HepG2 (cell line): ENCODE results near the gene PPP4R2. TPM values are rescaled to one million over a fixed set of nuclear protein-coding genes. Genes with fewer than 3 reads are reported as not detected.

Source experiments
- ATAC-seq: fragments of 200-7000 bp; cut with Tn5 transposase; 3 replicates; pipeline ENCODE4 v1.9.1; 2020; ENCODE audit warnings: mild to moderate bottlenecking, moderate library complexity
- BruUV-seq: library from RNA; stranded (reverse); fragments of 400-500 nt; replicated peaks from 2 replicates; lab custom pipeline; 2021; lab: Mats Ljungman, UMichigan
- CTCF ChIA-PET: fragments of 300-600 bp; formaldehyde crosslinking; extraction: SDS; loops from one replicate; lab custom pipeline; 2021; ENCODE audit warnings: low total read pairs, inconsistent platforms, low intra/inter-chr PET ratio; lab: Yijun Ruan, JAX
- POLR2A ChIA-PET: fragments of 350-600 bp; sonication (Branson Sonifier 250); formaldehyde crosslinking; loops from one replicate; lab custom pipeline; 2020; ENCODE audit warnings: antibody characterized with exemption, inconsistent platforms; lab: Yijun Ruan, JAX
- DNase-seq: peaks from one replicate; pipeline ENCODE4 v3.0.0-alpha.2; 2015; ENCODE audit warnings: low spot score
- FAIRE-seq: peaks from 3 replicates; lab custom pipeline; 2011; peaks lifted over from hg19 to GRCh38; lab: Jason Lieb, UNC
- H2AFZ ChIP-seq: one replicate; pipeline ENCODE4 v1.6.1; 2011; ENCODE audit warnings: low read length, inconsistent platforms
- H3K27ac ChIP-seq: fragments of 300-600 bp; 3 replicates; pipeline ENCODE4 v1.8.0; 2011; ENCODE audit warnings: mixed run types, mild to moderate bottlenecking, mixed read lengths, low read length, inconsistent platforms; ENCODE audit not compliant: insufficient read depth; ENCODE audit errors: extremely low read length
- H3K27me3 ChIP-seq, 2 experiments: fragments of 200-600 bp in 1 of 2; 2 replicates in 1 of 2; 3 replicates in 1 of 2; pipeline versions ENCODE4 v1.6.0 to v1.8.0; 2011; ENCODE audit warnings: low read length in 2 of 2, mild to moderate bottlenecking in 2 of 2, moderate library complexity in 2 of 2, inconsistent platforms in 1 of 2; ENCODE audit not compliant: insufficient read depth in 2 of 2, control insufficient read depth in 1 of 2
- H3K36me3 ChIP-seq, 2 experiments: fragments of 200-600 bp in 1 of 2; replicated peaks in 1 of 2; 2 replicates in 1 of 2; 3 replicates in 1 of 2; pipeline versions ENCODE4 v1.5.1 to v1.8.0; 2011; ENCODE audit warnings: low read length in 2 of 2, inconsistent platforms in 1 of 2; ENCODE audit not compliant: insufficient read depth in 2 of 2, control insufficient read depth in 1 of 2
- H3K4me1 ChIP-seq: 2 replicates; pipeline ENCODE4 v1.5.1; 2012; ENCODE audit warnings: low read length, inconsistent platforms; ENCODE audit not compliant: insufficient read depth
- H3K4me2 ChIP-seq: 2 replicates; pipeline ENCODE4 v1.6.0; 2011; ENCODE audit warnings: low read depth, low read length, inconsistent platforms
- H3K4me3 ChIP-seq, 3 experiments: fragments of 200-600 bp in 1 of 3; sonication (generic), shearing (Covaris generic) in 1 of 3; replicated peaks in 1 of 3; 2 replicates each; pipeline ENCODE4 v1.5.1; 2011 to 2016; ENCODE audit warnings: low read length in 3 of 3, inconsistent platforms in 2 of 3, low read depth in 2 of 3, mild to moderate bottlenecking in 2 of 3, control low read depth in 1 of 3, mixed read lengths in 1 of 3; ENCODE audit not compliant: insufficient read depth in 1 of 3
- H3K79me2 ChIP-seq: one replicate; pipeline ENCODE4 v1.6.1; 2011; ENCODE audit warnings: low read length, inconsistent platforms; ENCODE audit not compliant: insufficient read depth
- H3K9ac ChIP-seq: 2 replicates; pipeline ENCODE4 v1.6.0; 2011; ENCODE audit warnings: mild to moderate bottlenecking, low read depth, low read length, inconsistent platforms; ENCODE audit not compliant: insufficient read depth
- H3K9me3 ChIP-seq: 2 replicates; pipeline ENCODE4 v1.5.1; 2012; ENCODE audit warnings: mild to moderate bottlenecking, low read length
- H4K20me1 ChIP-seq: 2 replicates; pipeline ENCODE4 v1.6.0; 2011; ENCODE audit warnings: inconsistent platforms, mild to moderate bottlenecking, low read length, moderate library complexity; ENCODE audit not compliant: insufficient read depth
- CBX2 ChIP-seq, 2 experiments: fragments of 200-600 bp in 1 of 2; sonication (generic); formaldehyde crosslinking in 1 of 2; IDR thresholded peaks; 2 replicates each; pipeline versions ENCODE4 v1.7.0 to v1.8.1; 2018 to 2022; ENCODE audit warnings: low read depth in 2 of 2, low read length in 1 of 2, mild to moderate bottlenecking in 1 of 2, missing genetic modification reagents in 1 of 2
- FOXA3 ChIP-seq: IDR thresholded peaks from 2 replicates; pipeline ENCODE4 v1.6.1; 2016; ENCODE audit warnings: missing genetic modification reagents, missing compliant biosample characterization
- PTBP1 ChIP-seq: fragments of 200-400 bp; formaldehyde crosslinking; IDR thresholded peaks from 2 replicates; pipeline ENCODE4 v1.6.1; 2018; ENCODE audit warnings: low read length, low read depth; ENCODE audit not compliant: poor library complexity, severe bottlenecking
- REL ChIP-seq: sonication (generic); formaldehyde crosslinking; conservative IDR thresholded peaks from 2 replicates; pipeline ENCODE4 v1.8.0; 2022; ENCODE audit warnings: mild to moderate bottlenecking, missing genetic modification reagents, moderate library complexity
- RFXAP ChIP-seq: sonication (generic); formaldehyde crosslinking; IDR thresholded peaks from 2 replicates; pipeline ENCODE4 v1.4.0; 2020; ENCODE audit warnings: missing genetic modification reagents, borderline replicate concordance
- ZC3H4 ChIP-seq: sonication (generic); formaldehyde crosslinking; IDR thresholded peaks from 2 replicates; pipeline ENCODE4 v1.4.0; 2020; ENCODE audit warnings: missing genetic modification reagents, borderline replicate concordance
- ZFP36 ChIP-seq: fragments of 150-350 bp; IDR thresholded peaks from 2 replicates; pipeline ENCODE4 v1.6.1; 2018; ENCODE audit warnings: borderline replicate concordance, low read length, low read depth; ENCODE audit not compliant: partially characterized antibody
- ZFP90 ChIP-seq: sonication (generic); formaldehyde crosslinking; IDR thresholded peaks from 2 replicates; pipeline ENCODE4 v1.8.0; 2022; ENCODE audit warnings: missing genetic modification reagents, mild to moderate bottlenecking, inconsistent platforms, borderline replicate concordance
- ZNF205 ChIP-seq: IDR thresholded peaks from 2 replicates; pipeline ENCODE4 v1.6.1; 2018; ENCODE audit warnings: missing biosample characterization, missing genetic modification reagents
- ZNF350 ChIP-seq: sonication (generic); formaldehyde crosslinking; IDR thresholded peaks from 2 replicates; pipeline ENCODE4 v1.4.0; 2020; ENCODE audit warnings: mild to moderate bottlenecking, low read depth, missing genetic modification reagents, borderline replicate concordance
- ZNF619 ChIP-seq: sonication (generic); formaldehyde crosslinking; IDR thresholded peaks from 2 replicates; pipeline ENCODE4 v1.4.0; 2020; ENCODE audit warnings: mild to moderate bottlenecking, missing genetic modification reagents
- WGBS: methylation state at CpG from one replicate; pipeline ENCODE4 v1.1.6; 2017; ENCODE audit warnings: low lambda C conversion rate; 5-methylcytosine and 5-hydroxymethylcytosine counted together
- in situ Hi-C: cut with HindIII; loops from 2 replicates; pipeline ENCODE4 v1.10.0; 2017; ENCODE audit warnings: low pct_unique_long_range_greater_than_20kb; ENCODE audit not compliant: extremely low pct_ligation_motif_present
- intact Hi-C: fragments of 100-400 bp; cut with micrococcal nuclease; formaldehyde crosslinking; loops from one replicate; pipeline ENCODE4 v1.10.0; 2022; ENCODE audit not compliant: unreplicated experiment
- polyA plus RNA-seq, 8 experiments: library from polyadenylated mRNA; depleted of rRNA in 3 of 8; stranded (reverse) in 7 of 8; unstranded in 1 of 8; fragments of >200 nt; fragmentation: Illumina TruSeq in 4 of 8; extraction: Trizol in 4 of 8; gene quantifications; 2 replicates each; pipeline versions ENCODE4 v1.2.1 to v1.2.3, GENCODE V29; 2011 to 2016; ENCODE audit warnings: low read depth in 4 of 8, missing spikeins in 1 of 8, mixed read lengths in 1 of 8; ENCODE audit not compliant: insufficient read depth in 1 of 8
- total RNA-seq, 5 experiments: library from RNA; depleted of rRNA; stranded (reverse); fragments of >200 nt; fragmentation: Illumina TruSeq; extraction: Trizol; gene quantifications; 2 replicates each; pipeline ENCODE4 v1.2.3, GENCODE V29; 2016; ENCODE audit warnings: low read depth in 1 of 5
- TF ChIP-seq, protein P1 (sequence below): IDR thresholded peaks from 2 replicates; pipeline ENCODE4 v1.6.1; 2018; ENCODE audit warnings: missing genetic modification reagents
- TF ChIP-seq, protein P2 (sequence below): sonication (generic); formaldehyde crosslinking; IDR thresholded peaks from 2 replicates; pipeline ENCODE4 v1.4.0; 2020; ENCODE audit warnings: missing genetic modification reagents

The PPP4R2 gene
- total and polyA plus RNA-seq, 2 of the 13 experiments (the other 11 are each of a cell fraction or from before 2014, with no cell fraction given) = 22.3 to 161 TPM

DNA sequence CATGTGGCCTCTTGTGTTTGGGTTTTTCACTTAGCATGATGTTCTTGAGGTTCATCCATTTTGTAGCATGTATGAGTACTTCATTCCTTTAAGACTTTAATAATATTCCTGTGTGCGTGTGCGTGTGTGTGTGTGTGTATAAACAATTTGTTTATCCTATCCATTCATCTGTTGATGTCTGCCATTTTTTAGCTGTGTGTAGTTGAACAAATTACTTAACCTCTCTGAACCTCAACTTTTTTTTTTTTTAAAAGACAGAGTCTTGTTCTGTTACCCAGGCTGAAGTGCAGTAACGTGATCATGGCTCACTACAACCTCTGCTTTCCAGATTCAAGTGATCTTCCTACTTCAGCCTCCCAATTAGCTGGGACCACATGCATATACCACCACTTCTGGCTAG is 112.1 kb downstream of the PPP4R2 start (continued):
- TF ChIP-seq, protein P1, sequence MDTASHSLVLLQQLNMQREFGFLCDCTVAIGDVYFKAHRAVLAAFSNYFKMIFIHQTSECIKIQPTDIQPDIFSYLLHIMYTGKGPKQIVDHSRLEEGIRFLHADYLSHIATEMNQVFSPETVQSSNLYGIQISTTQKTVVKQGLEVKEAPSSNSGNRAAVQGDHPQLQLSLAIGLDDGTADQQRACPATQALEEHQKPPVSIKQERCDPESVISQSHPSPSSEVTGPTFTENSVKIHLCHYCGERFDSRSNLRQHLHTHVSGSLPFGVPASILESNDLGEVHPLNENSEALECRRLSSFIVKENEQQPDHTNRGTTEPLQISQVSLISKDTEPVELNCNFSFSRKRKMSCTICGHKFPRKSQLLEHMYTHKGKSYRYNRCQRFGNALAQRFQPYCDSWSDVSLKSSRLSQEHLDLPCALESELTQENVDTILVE = no peak
- TF ChIP-seq ZFP36 = no peak
- TF ChIP-seq, all 625 proteins: peak for 0

DNA sequence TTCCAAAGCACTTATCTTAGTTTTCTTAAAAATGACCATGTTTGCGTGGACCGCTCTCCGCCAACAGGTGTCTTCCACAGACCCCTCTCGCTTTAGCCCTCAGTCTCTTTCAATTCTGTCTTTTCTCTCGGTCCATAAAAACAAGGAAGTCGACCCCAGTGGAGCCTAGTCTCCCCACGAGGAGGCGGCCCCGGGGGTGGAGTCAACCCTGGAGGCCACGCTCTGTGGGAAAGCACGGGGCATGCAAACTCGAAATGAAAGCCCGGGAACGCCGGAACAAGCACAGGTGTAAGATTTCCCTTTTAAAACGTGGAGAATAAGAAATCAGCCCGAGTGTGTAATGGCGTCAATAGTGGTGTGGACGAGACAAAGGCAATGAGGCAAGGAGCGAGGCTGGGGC is 113.9 kb downstream of the PPP4R2 start:
- no TSS peak for BruUV-seq
- Histone ChIP-seq H3K9ac (no peak overlapping the region), H3K4me2 (no peak overlapping the region), H3K27me3 (no peaks in the 10 kb centered on the region), H3K36me3 (no peaks in the 10 kb centered on the region), H3K27ac (no peak overlapping the region), H3K4me1 (no peaks in the 10 kb centered on the region), H3K9me3 (no peaks in the 10 kb centered on the region), H2AFZ (no peak overlapping the region), H3K4me3 (no peak overlapping the region), H4K20me1 (no peaks in the 10 kb centered on the region), H3K79me2 (no peaks in the 10 kb centered on the region)
- POLR2A ChIA-PET = no interaction called here
- DNase-seq (no peak), ATAC-seq (no peak), FAIRE-seq (peak; percentile 100)
- intact Hi-C loops (no loop called here), in situ Hi-C loops (no loop called here)
- CTCF ChIA-PET = no interaction called here
- WGBS = 52% methylated on average over 20 of the region's 20 CpGs
- TF ChIP-seq CBX2 (IDR thresholded peaks at IDR 0.05; ENCODE audit: low read depth, low read length) (no peak), CBX2 (CRISPR knock-in tag; IDR thresholded peaks at IDR 0.05; ENCODE audit: low read depth) (no peak), FOXA3 (CRISPR knock-in tag) (no peak), ZNF350 (CRISPR knock-in tag) (no peak), ZFP90 (CRISPR knock-in tag) (no peak), PTBP1 (no peak), RFXAP (CRISPR knock-in tag) (no peak), ZNF205 (CRISPR knock-in tag) (no peak), ZNF619 (CRISPR knock-in tag) (no peak), REL (CRISPR knock-in tag) (no peak), ZC3H4 (CRISPR knock-in tag) (no peak)
- TF ChIP-seq, protein P2, sequence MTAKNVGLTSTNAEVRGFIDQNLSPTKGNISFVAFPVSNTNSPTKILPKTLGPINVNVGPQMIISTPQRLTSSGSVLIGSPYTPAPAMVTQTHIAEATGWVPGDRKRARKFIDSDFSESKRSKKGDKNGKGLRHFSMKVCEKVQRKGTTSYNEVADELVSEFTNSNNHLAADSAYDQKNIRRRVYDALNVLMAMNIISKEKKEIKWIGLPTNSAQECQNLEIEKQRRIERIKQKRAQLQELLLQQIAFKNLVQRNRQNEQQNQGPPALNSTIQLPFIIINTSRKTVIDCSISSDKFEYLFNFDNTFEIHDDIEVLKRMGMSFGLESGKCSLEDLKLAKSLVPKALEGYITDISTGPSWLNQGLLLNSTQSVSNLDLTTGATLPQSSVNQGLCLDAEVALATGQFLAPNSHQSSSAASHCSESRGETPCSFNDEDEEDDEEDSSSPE (CRISPR knock-in tag) = no peak
